NOMO-1 treated with DMSO at 0.1 percent for 48 hours (cell line): ENCODE measurements around the gene STOML1.
"Not testable (repeated sequence)": the region's sequence is repeated elsewhere in the genome, so short reads cannot be mapped to it uniquely, and the experiment has no call there.

Experiments
- DNase-seq: peaks from one replicate; lab custom pipeline; 2025; ENCODE audit not compliant: unreplicated experiment; lab: John Stamatoyannopoulos, UW

Gene STOML1

DNA sequence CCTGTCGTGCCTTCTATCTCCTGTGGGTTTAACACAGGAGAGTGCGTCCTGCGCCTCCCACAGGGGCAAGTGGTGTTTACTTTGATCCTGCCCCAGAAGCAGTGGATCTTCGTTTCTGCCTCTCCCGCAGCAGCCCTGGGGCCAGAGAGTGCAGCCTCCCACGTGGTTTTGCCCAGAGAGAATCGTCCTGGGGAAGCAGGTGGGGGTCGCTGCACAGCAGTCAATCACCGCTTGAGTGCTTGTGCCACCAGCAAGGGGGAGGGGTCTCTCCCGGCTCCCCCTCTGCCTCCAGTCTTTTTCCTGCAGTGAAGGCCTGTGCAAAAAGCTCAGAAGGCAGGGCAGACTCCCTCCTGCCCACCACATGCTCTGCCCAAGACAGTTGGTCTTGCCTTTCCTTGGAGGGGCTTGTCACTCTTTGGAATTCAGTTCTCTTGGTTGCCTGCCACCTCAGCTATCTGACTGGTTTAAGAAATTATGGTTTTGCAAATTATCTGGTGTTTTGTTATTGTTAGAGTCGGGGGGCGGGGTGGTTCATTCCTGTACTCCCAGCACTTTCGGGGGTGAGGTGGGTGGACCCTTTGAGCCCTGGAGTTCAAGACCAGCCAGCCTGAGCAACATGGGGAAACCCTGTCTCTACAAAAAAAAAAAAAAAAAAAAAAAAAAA lies 26.9 kb downstream of the STOML1 start:
- no peak for DNase-seq

DNA sequence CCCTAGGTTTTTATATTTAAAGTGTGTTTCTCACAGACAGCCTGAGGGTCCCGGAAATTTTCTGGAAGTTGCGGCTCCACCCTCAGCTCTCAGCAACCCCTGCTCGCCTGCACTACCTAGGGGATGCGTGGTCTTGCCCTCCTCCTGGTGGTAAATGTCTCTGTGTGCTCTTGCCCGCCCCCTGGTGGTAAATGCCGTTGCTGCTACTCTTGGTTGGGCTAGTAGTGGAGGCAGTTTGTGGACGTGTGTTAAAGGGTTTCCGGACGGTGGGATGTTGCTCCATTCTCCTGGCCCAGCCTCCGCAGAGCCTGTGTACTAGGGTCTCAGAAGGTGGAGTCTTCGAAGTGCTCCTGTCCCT lies 27.4 kb downstream of the STOML1 start:
- peak; percentile 78 for DNase-seq

DNA sequence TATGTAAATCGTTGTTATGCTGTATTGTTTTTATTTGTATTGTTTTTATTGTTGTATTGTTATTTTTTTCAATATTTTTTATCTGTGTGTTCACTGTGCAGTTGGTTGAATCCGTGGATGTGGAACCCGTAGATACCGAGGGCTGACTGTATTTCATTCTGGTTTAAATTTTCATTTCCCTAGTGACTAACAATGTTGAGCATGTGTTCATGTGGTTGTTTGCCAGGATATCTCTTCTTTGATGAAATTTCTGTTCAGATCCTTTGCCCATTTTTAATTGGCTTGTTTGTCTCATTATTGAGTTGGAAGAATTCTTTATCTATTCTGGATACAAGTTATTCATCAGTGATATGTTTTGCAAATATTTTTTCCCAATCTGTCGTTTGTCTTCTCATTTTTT lies 29.7 kb downstream of the STOML1 start:
- no peak for DNase-seq

DNA sequence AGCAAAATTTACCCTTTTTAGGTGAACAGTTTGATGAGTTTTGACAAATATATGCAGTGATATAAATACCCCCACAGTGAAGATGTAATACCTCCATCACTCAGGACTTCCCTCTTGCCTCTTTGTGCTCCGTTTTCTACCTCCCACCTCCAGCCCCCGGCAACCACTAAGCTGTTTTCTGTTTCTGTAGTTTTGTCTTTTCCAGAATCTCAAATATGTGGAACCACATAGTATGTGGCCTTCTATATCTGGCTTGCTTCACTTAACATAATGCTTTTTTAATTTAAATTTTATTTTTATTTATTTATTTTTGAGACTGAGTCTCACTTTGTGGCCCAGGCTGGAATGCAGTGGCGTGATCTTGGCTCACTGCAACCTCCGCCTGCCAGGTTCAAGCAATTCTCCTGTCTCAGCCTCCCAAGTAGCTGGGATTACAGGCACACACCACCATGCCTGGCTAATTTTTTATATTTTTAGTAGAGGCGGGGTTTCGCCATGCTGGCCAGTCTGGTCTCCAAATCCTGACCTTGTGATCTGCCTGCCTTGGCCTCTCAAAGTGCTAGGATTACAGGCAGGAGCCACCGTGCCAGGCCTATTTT lies 31.5 kb downstream of the STOML1 start:
- DNase-seq, result not testable (repeated sequence)

DNA sequence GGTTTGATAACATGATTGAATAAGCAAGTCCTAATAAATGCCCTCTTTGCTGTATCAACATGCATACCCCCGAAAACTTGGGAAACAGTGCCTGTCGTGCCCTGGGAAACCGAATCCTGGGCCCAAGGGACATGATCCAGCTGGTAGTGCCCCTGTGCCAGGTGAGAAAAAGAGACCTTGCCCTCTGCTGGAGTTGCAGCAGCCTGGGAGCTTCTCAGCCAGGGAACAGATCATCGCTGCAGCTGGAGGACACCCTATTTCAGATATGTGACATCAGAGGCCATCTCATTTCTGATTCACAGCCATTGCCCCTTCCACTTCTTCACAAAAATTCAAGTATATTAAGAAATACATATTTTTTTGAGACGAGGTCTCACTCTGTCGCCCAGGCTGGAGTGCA lies 32.3 kb downstream of the STOML1 start:
- DNase-seq, result no peak

DNA sequence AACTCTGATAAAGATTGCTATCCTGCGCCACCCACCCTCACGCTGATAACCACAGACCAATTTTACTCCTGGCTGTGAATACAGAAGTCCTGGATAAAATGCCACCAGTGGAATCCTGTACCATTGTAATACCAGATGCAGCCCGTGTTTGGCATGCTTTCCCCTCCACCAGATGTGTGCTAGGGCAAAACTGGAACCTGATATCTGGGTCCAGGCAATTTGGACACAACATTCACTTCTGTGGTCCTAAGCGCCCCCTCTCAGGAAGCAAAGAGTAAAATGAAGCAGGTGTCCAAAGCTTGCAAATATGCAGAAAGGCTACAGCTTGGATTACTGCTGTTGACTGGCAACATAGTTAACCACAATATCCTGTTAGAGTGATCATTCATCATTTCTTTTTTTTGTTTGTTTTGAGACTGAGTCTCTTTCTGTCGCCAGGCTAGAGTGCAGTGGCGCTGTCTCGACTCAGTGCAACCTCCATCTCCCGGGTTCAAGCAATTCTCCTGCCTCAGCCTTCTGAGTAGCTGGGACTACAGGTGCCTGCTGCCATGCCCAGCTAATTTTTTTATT lies 33.0 kb downstream of the STOML1 start:
- DNase-seq, result peak; percentile 37

DNA sequence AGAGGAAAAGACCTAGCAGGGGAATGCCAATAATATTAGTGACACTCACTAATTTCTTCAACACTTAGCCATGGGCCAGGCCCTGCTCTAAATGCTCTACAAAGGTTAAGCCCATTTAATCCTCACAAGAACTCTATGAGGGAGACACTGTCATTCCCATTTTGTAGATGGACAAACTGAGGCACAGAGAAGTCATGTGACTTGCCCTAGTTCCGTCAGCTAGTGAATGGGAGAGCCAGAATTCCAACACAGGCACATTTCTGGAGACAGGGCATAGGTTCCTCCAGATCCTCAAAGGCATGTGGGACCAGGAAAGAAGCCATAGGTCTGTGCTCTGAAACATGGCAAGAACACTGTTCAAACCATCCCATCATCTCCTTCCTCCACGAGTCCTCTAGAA lies 34.3 kb downstream of the STOML1 start:
- no peak for DNase-seq

DNA sequence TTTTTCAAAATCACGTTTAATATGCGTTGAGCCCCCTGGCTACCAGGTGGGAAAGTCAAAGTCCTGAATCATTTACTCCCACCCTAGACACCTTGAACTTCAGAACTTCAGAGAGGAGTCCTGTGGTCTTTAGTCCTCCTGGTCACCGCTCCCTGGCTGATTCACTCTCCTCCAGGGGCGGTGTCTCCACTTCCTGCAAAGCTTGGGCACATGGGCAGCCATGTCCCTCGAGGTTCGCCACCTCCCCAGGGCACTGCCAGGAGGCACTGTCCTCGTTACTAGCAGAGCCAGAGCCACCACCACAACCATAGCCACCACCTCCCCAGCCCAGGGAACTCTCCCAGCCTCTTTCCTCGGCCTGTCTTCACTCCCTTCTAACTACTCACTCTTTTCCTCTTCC lies 34.8 kb downstream of the STOML1 start:
- no peak for DNase-seq

DNA sequence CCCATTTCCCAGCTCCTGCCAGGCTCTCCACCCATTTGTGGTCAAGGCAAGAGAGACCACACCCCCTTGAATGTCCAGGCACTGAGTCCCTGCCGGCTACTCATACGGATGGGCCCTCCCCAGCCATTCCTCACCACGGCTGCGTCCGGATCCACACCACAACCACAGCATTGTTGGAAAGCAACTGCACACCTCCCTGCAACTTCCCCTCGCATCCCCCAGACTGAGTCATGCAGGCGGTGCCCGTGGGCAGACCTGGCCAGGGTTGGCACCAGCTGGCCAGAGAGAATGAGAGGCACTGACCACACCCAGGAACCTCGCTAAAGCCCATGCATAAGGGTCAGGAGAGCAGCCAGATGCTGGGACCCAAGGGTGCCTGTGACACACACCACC lies 35.4 kb downstream of the STOML1 start:
- no peak for DNase-seq

DNA sequence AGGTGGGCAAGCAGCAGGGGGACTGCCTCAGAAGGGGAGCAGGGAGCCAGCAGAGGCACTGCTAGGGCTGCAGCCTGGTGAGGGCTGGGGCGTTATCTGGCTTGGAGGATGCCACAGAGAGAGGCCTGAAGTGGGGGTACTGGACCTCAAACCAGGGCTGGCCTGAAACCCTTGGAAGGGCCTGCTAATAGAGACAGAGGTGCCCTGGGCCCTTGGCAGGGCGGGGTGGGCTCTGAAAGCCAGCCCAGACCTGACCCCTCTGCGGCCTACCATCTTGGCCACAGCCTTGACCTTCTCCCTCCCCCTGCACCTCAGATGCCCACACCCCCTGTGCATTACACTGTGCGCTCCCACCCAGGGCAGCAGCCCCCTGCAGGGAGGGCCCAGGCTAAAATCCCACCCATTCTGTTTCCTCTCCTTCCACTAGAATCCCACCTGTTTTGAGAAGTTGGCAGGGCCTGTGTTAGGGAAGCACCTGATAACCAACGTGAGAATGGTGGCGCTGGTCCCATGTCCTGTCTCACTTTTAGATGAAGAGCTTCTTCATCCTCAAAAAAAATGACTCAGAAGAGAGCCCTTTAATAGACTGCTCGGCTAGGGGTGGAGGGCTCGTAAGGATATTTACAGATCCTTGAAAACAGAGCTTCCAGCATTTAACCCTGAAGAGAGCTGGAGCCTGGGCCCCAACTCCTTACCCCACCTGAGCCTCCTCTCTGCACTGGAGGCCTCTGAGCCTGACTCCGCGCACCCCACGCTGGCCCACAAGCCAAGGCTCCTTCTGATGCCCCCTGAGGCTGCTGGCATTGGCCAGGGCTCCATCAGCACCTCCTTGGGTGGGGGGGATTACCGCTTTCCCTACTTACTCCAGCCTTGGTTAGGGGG lies 36.0 kb downstream of the STOML1 start:
- no peak for DNase-seq

DNA sequence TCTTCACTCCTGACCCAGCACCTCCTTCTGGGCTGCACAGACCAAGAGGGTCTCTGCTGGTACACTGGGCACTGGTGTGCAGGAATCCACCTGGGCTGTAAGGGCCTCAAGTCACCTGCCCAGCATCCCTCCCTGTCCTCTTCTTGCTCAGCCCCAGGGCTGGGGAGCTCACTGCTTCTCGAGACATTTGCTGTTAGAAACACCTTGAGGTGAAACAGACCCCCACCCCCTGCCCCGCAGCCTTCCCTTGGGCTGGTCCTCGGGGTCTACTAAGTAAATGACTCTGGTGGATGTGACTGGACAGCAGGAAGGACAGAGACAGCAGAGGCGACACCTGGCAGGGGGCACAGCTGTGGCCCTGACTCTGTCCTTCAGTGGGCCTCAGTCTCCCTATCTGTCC lies 36.8 kb downstream of the STOML1 start:
- no peak for DNase-seq

DNA sequence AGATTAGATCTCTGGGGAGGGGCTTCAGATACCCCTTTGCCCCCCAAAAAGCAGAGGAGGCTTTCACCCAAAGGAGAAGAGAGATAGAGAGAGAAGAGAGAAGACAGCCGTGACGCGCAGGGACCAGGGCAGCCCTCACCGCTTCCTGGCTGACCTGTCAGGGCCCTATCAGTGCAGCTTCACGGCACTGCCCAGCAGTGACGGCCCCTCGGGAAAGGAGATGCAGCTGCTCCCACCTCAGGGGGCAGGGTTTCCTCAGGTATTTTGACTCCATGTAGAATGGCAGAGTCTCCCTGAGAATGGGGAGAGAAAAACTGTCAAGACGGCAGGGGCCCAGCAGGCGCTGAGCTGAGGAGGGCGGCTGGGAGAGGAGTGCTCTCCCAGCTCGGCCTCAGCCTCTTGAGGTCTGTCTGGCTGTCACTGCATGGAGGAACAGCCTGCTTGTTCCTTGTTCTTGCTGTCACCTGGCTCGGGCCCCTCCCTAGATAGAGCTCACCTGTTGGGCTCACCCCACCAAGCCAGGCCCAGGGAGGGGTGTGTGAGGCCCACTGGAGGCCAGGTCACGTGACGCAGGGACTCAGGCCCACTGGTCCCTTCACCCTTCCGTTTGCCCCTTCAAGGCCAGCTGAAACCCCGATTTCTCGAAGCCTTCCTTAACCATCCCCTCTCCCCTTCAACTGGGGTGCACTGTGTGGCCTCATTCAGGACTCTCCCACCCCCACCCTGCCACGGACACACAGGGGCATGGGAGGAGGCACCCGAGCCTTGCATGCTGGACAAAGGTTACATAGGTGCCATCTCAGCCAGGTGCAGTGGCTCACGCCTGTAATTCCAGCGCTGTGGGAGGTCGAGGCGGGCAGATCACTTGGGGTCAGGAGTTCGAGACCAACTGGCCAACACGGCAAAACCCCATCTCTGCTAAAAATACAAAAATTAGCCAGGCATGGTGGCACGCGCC lies 37.6 kb downstream of the STOML1 start:
- DNase-seq, result no peak

DNA sequence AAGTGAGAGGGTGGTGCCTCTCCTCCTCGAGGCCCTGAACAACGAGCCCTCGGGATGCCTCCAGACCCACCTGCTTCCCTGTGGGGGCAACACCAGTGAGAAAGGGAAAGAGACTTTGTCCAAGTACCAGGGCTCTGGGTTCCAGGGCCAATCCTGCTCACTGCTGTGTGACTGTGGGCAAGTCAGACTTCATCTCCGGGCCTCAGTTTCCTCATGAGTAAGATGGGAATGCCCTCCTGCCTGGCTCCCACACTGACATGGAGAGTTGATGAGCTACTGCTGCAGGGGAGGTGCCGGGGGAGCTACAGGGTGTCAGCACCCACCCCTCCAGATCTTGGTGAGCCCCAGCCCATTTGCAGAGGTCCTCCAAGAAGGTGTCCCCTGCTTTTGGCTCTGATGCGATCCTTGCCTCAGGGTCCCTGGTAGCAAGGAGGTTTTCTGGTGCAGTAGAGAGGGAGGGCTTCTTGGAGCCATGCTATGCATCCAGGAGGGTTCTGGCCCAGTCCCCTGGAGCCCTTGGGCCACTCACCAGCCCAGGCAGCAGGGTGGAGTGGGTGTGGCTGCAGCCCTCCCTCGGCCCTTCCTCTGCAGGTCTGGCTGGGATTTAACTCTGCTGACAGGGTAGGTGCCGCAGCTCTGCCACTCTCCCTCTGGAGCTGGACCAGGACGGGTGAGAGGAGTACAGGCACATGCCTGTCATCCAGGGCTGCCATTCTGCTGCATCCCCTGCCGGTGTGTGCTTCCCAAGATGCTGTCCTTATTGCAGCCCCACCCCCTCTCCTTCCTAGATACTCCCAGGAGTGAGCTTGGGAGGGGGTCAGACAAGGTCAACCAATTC lies 39.0 kb downstream of the STOML1 start:
- no peak for DNase-seq

DNA sequence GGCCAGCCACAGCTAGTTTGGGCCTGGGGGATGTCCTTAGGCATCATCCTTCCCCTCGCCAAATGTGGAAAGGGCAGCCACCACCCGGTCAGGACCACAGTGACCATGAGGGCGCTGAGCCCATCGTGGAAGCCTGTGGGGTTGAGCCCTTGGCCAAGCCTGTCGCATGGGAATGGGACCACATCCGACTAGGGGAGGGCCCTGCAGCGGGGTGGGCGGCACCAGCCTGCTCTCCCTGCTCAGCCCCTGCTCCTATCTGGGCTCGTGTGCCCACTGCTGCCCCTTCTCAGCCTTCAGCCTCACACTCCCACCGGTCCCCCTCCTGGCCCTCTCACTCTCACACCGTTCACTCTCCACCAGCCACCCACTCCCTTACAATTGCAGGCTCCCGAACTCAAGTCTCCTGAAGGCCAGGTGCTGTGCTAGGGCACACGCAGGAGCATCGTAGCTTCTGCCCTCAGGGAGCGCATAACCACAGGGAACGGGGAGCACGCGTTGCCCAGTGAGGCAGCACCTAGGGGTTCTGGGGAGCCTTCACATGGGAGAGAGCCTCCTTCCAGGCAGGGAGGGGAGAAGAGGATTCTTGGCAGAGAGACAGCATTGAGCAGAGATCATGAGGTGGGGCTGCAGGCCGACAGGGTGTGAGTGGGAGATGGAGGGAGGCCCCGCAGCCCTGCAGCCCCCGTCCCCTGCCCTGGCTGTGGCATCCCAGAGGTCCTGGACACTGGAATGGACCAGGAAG lies 39.8 kb downstream of the STOML1 start:
- no peak for DNase-seq

DNA sequence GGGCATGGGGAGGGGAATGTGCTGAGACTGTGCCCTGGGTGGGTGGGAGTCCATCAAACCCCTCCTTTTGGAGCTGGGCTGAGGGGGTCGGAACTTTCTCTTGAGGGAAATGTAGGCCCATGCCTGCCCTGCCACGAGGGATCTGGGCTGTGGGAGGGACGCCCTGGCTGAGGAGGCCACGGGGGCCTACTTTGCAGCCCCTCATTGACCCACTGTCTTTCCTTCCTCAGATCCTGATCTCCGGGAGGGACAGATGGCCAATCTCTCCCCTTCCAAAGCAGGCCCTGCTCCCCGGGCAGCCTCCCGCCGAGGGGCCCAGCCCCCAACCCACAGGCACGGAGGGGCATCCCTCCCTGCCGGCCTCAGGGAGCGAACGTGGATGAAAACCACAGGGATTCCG lies 40.5 kb downstream of the STOML1 start:
- DNase-seq, result no peak

DNA sequence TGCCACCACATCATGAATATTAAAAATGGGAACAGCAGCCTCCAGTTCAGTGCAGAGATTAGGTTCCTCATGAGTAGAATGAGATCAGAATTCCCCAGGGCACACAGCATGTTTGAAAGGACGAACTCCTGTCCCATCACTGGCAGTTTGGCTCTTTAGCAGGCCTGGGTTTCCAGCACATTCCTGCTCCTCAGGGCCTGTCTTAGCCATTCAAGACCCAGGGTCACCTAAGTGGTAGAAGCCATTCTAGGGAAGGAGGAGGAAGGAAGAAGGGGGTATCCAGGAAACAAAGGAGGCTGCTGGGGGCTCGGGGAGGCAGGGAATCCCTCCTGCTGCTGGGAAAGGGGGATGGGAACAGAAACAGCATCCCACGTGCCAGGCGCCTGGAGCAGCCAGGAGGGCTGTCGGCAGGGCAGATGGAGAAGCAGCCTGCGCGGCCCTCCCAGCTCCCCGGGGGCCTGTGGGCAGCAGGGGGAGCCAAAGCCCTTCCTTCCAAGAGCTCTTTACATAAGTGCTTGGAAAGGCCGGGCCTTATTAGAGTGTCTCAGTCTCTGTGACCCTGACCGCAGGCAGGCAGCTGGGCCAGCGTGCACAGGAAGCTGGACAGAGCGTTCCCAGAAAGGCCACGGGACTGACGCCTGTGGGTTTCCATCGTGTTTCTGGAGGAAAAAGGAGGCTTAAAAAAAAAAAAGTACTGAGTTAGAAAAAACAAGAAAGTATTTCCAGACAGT lies 41.1 kb downstream of the STOML1 start:
- DNase-seq, result peak; percentile 65

DNA sequence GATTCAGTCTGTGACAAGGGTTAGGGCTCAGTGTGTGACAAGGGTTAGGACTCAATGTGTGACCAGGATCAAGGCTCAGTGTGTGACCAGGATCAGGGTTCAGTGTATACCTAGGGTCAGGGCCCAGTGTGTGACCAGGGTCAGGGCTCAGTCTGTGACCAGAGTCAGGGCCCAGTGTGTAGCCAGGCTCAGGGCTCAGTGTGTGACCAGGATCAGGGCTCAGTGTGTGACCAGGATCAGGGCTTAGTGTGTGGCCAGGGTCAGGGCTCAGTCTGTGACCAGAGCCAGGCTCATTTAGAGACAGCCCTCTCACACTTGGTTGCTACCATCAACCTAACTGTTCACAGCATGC lies 41.6 kb downstream of the STOML1 start:
- DNase-seq, result no peak

DNA sequence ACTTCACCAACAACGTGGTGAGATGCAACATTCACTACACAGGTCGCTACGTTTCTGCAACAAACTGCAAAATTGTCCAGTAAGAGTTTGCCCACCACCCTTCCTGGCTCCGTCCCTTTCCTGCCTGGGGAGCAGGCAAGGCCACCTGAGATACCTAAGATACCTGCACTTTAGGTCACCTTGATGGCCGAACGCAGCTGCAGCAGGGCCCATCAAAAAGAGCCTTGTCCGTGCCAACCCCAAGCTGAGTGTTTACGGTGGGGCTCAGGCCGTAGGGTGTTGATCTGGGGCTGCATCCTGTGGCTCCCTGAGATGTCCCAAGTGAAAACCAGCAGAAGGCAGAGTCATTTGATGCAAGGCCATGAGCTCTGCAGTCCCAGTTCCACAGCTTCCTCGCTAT lies 42.6 kb downstream of the STOML1 start:
- DNase-seq, result no peak

DNA sequence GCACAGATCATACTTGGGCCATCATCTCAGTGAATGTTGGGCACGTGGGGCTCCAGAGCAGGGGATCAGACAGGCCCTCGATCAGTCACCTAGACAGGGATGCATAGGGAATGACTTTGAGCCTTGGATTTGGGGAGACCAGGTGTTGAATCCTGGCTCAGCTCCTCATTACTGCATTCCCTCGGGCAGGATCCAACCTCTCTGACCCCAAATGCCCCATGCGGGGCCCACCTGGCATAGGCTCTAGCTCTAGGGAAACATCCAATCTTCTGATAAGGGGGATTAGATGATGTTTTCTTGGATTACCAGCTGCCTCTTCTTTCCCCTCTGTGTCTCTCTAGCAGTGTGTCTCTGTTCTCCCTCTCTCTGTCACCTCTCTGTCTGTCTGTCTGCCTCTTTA lies 43.1 kb downstream of the STOML1 start:
- DNase-seq, result no peak
